GM18508 (cell line): ENCODE data around the gene F2RL3.

Source experiments
- ATAC-seq: cut with Tn5 transposase; IDR thresholded peaks from one replicate; pipeline ENCODE4 v1.9.1; 2021; ENCODE audit warnings: moderate number of reproducible peaks; ENCODE audit not compliant: insufficient read depth, unreplicated experiment

The F2RL3 gene

GRCh38 chr19:16888629-16889365 lies at the start of gene F2RL3:
Gene F2RL3 (plus strand): TSS chr19:16888999. CDS start chr19:16889190, 191 bp downstream.
- ATAC-seq = no peak

- ATAC-seq = no peak
These were observed 47.3 kb upstream of the F2RL3 start for GRCh38 chr19:16841391-16841926.

- ATAC-seq = no peak
These were observed 41.9 kb upstream of the F2RL3 start for GRCh38 chr19:16846901-16847300.

- ATAC-seq = no peak
These were observed 41.4 kb upstream of the F2RL3 start for GRCh38 chr19:16847430-16847829.

- no peak for ATAC-seq
These were observed 39.6 kb upstream of the F2RL3 start for GRCh38 chr19:16849168-16849567.

GRCh38 chr19:16850133-16850532 lies 38.7 kb upstream of the F2RL3 start:
- ATAC-seq = no peak

- no peak for ATAC-seq
These were observed 37.6 kb upstream of the F2RL3 start for GRCh38 chr19:16851031-16851712.

GRCh38 chr19:16853066-16853465 lies 35.7 kb upstream of the F2RL3 start:
- no peak for ATAC-seq

- ATAC-seq = no peak
These were observed 32.7 kb upstream of the F2RL3 start for GRCh38 chr19:16856091-16856490.

GRCh38 chr19:16859626-16860025 lies 29.2 kb upstream of the F2RL3 start:
- ATAC-seq = no peak

GRCh38 chr19:16860118-16860517 lies 28.7 kb upstream of the F2RL3 start:
- no peak for ATAC-seq

- ATAC-seq = no peak
These were observed 27.8 kb upstream of the F2RL3 start for GRCh38 chr19:16861011-16861410.

- ATAC-seq = no peak
These were observed 27.0 kb upstream of the F2RL3 start for GRCh38 chr19:16861834-16862233.

GRCh38 chr19:16862826-16863415 lies 25.9 kb upstream of the F2RL3 start:
- no peak for ATAC-seq

GRCh38 chr19:16867211-16867610 lies 21.6 kb upstream of the F2RL3 start:
- ATAC-seq = no peak

GRCh38 chr19:16868423-16869130 lies 20.2 kb upstream of the F2RL3 start:
- no peak for ATAC-seq

- ATAC-seq = no peak
These were observed 19.3 kb upstream of the F2RL3 start for GRCh38 chr19:16869331-16869972.

- no peak for ATAC-seq
These were observed 16.9 kb upstream of the F2RL3 start for GRCh38 chr19:16871871-16872270.

- no peak for ATAC-seq
These were observed 16.1 kb upstream of the F2RL3 start for GRCh38 chr19:16872728-16873127.

GRCh38 chr19:16873594-16873993 lies 15.2 kb upstream of the F2RL3 start:
- no peak for ATAC-seq
